Measurements from ENCODE around the gene VLDLR.

The VLDLR gene

DNA sequence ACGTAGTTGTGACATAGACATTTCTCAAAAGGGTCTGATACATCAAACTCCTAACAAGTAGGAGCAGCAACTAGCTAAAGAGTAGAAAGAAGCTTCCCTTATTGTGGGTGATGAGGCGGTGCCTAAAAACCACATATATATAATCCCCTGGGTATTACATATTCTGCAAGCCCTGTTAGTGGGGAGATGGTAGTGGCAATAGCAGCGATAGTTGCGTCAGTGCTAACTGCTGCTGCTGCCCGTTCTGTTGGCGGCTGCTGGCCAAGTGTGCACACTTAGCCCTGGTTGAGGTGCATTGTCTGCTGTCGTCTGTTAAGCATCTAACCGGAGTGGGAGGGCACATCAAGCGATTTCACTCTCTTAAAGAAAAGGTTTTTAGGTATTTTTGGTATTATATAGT, 35.8 kb downstream of the VLDLR start:
- no peak overlapping the region for H3K27ac ChIP-seq
- no peak for DNase-seq (ENCODE audit: low read depth, low spot score)

DNA sequence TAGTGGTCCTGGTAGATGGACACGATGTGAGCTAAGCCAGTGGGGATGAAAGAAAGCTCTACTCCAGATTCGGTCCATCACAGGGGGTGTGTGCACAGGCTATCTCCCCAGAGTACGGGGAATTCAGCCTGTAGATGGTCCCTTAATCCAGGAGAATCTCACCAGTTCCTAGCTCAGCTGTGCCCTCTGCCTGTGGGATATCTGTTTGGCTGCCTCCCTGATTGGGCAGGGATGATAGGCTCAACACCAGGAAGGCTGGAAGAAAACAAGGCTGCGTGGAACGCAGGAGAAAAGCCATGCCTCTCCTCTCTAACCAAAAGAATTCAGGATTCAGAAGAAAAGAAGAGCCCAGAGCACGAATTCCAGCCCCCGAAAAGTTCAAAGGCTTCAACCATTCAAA, 40.9 kb downstream of the VLDLR start:
- H3K27ac ChIP-seq = no peak overlapping the region
- DNase-seq (ENCODE audit: low read depth, low spot score) = no peak

DNA sequence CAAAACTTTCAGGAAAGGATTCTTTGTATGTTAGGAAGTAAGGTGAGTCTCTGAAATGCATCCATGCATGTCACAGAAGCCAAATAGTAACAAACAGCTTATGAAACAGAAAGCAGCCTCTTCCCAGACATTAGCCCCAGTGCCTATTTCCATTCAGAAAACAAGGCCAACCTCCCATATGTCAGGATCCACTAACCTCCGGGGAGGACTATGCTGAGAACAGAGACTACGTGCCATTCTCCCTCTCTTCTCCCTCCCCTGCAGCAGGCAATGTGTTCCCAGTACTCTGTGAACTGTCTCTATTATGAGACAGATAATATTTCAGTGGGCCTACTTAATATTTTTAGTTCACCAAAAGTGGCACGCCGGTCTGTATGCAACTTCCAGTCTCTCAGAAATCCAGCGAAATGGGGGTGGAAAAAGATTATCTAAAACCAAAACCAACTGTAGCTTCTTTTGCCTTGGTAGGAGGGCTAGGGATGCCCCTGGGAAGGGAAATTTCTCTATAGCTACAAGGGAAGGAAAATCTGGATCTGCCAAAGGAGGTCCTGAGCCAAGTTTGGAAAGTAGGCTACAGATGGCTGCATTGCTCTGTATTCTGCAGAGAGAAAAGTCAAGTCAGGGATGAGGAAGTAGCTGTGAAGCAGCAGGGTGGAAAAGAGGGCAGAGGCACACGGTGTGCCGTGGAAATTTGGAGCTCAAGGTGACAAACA, 42.0 kb downstream of the VLDLR start:
- no peak for DNase-seq (ENCODE audit: low read depth, low spot score)

DNA sequence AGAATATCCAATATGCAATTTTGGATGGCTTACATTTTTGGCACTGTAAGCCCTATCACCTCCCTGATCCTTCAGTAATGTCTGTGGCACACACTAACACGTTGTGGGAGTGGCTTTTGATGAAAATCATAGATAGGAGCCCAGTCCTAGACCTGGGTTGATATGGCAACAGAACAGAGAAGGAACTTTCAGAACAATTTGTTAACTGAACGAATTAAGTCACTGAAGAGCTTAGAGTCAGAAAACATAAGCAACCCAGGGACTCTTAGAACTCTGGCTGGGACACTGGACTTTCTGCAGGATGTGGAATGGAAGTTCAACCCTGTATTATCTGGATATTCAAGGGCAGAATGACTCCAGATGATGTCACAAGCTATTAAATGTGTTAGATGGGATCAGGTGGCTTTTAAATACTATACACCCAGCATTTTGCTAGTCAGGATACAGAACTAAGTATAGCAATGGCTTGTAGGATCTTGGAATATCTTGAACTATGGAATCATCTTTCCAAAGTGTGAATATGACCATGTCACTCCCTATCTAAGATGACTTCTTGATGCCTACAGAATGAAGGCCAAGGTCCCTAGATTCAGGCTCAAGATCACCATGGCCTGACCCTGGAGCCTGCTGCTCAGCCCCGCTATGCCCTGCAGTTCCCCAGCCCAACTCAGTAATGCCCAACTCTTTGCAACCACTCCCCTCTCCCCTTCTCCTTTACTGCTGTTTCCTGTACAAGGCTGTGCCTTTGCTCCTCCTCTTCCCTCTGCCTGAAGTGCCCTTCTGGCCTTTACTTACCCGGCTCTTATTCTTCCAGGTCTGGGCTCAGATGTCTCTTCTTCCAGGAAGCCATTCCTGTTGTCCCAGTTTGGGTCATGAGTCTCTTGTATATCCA, 42.8 kb downstream of the VLDLR start:
- H3K27ac ChIP-seq = no peak overlapping the region
- DNase-seq (ENCODE audit: low read depth, low spot score) = no peak

More for the DNA sequence above, 42.0 kb downstream of the VLDLR start:
- no peak overlapping the region for H3K27ac ChIP-seq

DNA sequence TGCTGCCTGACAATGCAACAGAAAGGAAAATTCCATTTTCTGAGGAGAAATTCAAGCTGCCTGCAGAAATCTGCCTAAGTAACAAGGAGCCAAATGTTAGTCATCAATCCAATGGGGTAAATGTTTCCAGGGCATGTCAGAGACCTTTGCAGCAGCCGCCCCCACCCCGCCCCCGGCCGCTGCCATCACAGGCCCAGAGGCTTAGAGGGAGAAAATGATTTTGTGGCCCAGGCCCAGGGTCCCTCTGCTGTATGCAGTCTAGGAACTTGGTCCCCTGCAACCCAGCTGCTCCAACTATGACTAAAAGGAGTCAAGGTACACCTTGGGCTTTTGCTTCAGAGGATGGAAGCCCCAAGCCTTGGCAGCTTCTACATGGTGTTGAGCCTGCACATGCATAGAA, 45.0 kb downstream of the VLDLR start:
- no peak overlapping the region for H3K27ac ChIP-seq
- no peak for DNase-seq (ENCODE audit: low read depth, low spot score)

DNA sequence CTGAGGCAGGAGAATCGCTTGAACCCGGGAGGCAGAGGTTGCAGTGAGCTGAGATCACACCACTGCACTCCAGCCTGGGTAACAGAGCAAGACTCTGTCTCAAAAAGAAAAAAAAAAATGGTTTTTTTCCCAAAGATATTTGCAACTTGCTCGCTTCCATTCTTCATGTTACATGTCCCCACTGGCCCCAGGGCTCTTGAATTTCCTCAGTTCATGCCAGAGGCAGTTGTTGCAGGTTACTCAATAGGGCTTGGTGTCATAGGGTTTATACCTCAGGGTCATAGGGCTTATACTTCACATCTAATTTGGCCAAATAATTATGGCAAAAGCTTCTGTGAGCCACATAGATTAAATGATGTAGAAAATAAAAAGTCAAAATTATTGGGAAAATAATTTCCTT, 51.6 kb downstream of the VLDLR start:
- H3K27ac ChIP-seq = no peak overlapping the region

DNA sequence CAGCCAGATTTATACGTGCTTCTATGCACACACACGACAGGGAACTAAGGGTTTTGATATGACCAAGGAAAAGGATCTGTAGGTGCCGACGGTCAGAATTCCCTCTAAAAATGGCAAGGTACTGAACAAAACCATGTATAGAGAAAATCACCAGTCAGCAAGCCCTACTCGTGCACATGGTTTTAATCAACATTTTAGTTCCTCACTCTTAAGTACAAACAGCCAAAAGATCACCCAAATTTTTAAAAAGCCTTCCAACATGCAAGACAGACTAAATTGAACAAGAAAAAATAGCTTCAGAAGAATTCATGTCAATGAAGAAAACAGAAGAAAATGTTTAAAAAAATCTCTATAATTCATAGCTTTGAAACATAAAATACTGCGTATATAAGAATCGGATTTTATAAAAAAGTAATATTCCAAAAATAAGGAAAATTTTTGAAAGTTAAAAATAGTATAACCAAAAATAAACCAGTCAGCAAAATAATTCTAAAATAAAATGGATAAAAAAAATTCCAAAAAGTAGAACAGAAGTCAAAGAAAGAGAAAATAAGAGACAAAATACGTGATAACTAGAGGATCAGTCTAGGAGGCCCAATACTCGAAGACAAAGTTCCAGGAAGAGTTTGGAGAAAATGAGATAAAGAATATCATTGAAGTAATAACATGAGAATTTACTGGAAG, 52.7 kb downstream of the VLDLR start:
- DNase-seq (ENCODE audit: low read depth, low spot score) = no peak
- H3K27ac ChIP-seq = no peak overlapping the region

More for the DNA sequence above, 51.6 kb downstream of the VLDLR start:
- no peak for DNase-seq (ENCODE audit: low read depth, low spot score)

DNA sequence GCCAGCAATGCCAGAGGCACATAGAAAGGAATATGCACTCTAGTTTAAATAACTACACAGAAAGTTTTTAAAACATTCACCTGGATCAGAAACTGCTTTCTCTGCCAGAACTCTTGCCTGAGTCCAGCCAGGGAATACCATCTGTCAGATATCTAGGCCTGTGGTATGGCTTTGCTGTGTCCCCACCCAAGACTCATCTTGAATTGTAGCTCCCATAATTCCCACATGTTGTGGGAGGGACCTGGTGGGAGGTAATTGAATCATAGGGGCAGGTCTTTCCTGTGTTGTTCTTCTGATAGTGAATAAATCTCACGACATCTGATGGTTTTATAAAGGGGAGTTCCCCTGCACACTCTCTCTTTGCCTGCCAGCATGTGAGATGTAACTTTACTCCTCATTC, 54.2 kb downstream of the VLDLR start:
- no peak for DNase-seq (ENCODE audit: low read depth, low spot score)
- H3K27ac ChIP-seq = no peak overlapping the region

DNA sequence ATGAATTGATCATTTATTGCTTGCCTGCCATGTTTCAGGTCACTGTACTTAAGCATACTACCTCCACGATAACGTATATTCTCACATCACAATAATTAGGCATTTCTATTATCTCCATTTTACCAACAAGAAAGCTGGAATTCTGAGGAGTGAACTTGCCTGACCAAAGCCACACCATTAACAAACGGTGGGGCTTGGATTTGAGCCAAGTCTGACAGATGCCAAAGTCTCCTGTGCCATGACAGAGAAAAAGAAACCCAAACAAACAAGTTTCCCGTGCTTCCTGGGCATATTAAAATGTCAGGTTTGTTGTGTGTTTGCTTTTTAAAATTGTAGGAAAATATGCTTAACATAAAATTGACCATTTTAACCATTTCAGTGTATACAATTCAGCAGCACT, 54.9 kb downstream of the VLDLR start:
- no peak overlapping the region for H3K27ac ChIP-seq
- no peak for DNase-seq (ENCODE audit: low read depth, low spot score)

DNA sequence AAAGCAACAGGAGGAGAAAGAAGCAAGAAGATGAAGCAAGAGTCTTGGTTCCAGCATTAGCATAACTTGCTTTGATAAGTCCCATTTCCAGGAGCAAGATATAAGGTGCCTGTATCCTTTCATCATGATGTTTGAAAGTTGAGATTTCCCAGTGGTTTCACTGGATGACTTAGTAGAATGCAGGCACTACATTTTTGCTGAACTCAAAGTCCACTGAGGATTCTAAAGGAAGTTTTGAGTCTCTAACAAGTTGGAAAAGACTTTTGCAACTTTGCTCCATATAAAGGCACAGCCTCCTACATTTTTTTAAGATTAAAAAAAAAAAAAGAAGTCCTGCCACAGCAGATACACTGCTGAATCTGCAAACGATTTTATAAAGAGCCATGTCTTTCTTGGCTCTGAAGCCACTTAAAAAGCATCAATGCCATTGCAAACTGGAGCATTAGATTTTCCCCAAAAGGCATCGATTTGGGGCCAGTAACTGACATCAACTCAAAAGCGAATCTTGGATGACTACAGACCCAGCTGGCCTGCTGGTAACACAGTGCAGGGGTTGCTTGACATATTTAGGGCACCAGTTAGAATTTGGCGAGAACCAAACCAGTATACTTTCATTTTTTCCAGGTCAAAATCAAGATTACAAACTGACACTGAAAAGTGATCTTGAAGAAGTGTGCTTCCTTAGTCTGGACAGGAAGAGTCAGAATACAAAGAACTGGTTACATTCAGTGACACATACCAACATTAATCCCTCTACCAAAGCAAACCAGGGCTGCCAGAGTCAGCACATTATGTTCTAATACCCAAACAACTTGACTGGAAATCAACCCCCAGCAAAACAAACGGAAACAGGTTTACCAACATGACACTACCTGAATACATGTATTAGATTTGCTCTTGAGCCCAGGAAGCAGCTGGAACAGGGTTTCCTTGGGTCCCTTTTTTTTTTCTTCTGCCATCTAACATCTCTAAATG, 56.6 kb downstream of the VLDLR start:
- DNase-seq (ENCODE audit: low read depth, low spot score) = peak; percentile 46
- peak overlapping the region; percentile 58 for H3K27ac ChIP-seq

DNA sequence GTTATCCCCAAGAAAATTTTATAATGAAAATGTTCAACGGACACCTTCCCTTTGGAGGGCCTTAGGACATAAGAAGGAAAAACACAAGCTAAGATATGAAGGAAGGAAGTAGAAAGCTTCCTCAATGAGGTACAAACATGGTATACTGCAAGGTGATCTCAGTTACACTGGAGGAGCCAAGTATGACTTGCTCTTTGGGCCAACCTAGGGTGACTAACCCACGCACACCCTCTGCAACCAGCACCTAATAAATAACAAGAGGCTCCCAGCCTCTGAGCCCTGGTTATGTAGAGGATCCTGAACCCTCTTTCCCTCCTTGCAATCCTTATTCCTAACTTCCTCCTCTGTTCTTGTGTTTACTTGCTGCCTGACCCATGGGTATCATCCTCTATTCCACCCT, 57.4 kb downstream of the VLDLR start:
- H3K27ac ChIP-seq = peak overlapping the region; percentile 58
- DNase-seq (ENCODE audit: low read depth, low spot score) = peak; percentile 31

DNA sequence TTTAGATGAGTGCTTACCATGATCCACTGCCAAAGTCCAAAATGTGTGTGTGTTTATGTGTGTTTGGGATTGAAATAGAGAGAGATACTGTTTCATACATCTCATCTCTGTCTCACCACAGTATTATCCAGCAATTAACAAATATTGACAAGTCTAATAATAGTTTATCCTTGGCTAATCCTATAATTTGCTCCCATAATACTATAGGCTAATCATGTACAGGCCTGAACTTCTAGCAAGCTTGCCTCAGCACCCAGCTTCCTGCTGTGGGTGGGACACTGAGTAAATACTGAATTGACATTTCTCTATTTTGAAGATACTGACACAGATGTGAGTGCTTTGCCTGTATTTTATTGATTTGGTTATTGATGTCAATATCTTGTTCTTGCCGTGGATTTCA, 60.4 kb downstream of the VLDLR start:
- H3K27ac ChIP-seq = peak overlapping the region; percentile 16
- no peak for DNase-seq (ENCODE audit: low read depth, low spot score)

DNA sequence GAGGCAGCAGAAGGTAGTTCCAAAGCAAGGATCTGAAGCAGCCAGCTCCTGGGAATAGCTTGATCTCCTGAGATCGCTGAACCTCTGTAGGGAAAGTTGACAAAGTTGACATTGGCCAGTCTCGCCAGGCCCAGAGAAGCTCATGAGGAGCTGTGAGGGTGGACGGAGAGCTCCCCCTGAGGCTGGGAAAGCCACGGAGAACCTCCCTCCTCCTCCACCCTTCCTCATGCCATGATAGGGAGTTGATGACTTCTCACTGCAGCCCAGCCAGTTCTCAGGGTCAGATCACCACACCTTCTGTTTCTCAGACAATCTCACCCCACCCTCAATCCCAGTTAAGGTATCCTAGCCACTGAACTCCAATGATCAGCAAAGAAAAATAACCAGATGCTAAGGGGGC, 65.3 kb downstream of the VLDLR start:
- no peak for DNase-seq (ENCODE audit: low read depth, low spot score)
- H3K27ac ChIP-seq = no peak overlapping the region

DNA sequence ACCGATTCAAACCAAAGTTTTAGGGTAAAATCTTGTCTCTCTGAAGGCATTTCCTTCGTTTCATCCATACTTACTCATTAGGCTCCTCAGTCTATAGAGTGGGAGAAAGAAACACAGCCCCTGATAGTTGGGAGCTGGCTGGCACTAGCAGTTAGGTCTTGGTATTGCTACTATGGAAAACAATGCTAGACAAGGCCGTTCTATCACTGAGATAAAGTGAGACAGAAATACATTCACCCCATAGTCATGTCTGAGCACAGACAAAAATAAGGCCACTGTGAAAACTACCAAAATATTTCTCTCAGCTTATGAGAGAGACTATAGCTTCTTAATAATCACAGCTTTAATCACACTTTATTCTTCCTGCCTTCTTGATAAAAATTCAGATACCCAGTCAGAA, 67.0 kb downstream of the VLDLR start:
- DNase-seq (ENCODE audit: low read depth, low spot score) = no peak
- H3K27ac ChIP-seq = no peak overlapping the region

DNA sequence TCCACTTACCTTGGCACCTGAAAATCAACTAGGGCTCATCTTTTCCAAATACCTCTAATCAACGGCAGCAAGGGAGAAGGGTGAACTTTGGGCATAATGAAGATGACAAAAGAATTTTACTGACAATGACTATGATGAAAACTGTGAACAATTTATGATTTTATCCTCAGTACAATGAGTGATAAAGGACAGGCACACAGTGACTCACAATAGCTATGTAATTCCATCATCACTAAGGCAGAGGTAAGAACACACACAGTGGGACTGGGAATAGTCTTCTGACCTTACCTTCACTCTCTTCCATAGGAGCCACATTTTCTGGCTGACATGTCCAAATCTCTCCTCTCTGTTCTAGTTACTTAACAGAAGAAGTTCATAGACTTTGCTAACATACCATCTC, 69.6 kb downstream of the VLDLR start:
- H3K27ac ChIP-seq = no peak overlapping the region

DNA sequence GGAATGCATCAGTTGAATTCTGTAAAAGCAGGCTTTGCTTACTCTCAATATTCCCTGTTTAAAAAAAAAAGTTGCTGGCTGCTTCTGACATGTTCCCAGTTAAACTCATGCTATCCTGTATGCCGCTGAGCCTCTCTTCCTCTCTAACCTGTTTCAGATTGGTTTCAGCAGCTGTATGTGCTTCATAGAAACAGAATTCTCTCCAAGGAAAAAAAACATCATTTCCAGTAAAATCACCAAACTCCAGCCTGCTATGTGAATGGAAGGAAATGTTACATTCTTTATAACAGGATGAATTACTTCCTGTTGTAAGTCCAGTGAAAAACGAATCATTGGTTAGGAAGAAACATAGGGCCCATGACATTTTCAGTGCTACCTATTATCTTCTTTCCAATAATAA, 70.0 kb downstream of the VLDLR start:
- DNase-seq (ENCODE audit: low read depth, low spot score) = no peak
- no peak overlapping the region for H3K27ac ChIP-seq

More for the DNA sequence above, 69.6 kb downstream of the VLDLR start:
- no peak for DNase-seq (ENCODE audit: low read depth, low spot score)

DNA sequence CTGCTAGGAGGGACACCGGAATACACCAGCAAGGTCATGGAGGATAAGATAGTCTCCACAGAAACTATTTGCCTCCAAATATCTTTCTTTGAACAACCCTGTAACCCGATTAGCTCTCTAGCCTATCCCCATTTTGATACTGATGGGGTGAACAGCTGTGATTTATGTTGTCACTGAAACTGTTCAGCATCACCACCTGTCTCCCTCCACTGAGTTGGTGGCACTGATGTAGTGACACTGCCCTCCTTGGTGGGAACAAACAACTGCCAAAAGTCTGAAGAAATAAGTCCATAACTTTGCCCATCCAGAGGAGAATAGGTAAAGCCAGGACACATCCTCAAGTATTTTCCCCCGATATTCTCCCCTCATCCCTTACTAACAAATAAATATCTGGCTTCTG, 71.5 kb downstream of the VLDLR start:
- no peak for DNase-seq (ENCODE audit: low read depth, low spot score)
- no peak overlapping the region for H3K27ac ChIP-seq

DNA sequence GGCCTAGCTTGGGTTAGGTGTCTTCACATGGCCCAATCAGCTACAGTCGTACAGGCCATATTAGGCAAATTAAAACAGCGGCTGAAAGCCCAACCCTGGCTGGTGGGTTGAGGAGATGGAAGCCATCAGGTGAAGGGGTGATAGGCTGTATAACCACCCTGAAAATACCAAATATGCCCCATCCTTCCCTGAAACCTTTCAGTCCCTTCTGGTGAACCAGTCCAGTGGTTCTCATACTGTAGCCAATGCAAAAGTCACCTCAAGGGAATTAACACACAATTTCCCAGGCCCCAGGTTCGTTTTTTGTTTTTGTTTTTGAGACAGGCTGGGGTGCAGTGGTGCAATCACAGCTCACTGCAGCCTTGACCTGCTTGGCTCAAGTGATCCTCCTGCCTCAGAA, 75.9 kb downstream of the VLDLR start:
- DNase-seq (ENCODE audit: low read depth, low spot score) = no peak
- H3K27ac ChIP-seq = no peak overlapping the region

DNA sequence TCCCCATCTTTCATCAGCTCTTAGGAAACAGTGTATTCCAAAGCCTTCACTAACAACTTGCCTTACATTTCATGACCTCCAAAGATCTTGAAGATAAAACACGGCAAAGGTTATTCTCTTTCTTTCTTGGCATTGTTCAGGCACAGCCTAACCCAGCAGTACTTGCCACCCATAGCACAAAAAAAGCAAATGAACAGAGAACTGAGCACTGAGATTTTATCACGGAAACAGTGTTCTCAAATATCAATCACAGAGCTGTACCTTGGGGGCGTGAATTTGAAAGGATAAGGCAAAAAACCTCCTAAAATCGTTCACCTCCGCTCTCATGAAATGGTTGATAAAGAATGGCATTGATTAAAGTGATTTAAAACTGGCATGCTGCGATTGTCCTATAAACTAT, 78.8 kb downstream of the VLDLR start:
- no peak overlapping the region for H3K27ac ChIP-seq
- no peak for DNase-seq (ENCODE audit: low read depth, low spot score)

Measured in epithelial cell of prostate (primary cell).